ENCODE results near the gene B4GAT1.

B4GAT1 gene

DNA sequence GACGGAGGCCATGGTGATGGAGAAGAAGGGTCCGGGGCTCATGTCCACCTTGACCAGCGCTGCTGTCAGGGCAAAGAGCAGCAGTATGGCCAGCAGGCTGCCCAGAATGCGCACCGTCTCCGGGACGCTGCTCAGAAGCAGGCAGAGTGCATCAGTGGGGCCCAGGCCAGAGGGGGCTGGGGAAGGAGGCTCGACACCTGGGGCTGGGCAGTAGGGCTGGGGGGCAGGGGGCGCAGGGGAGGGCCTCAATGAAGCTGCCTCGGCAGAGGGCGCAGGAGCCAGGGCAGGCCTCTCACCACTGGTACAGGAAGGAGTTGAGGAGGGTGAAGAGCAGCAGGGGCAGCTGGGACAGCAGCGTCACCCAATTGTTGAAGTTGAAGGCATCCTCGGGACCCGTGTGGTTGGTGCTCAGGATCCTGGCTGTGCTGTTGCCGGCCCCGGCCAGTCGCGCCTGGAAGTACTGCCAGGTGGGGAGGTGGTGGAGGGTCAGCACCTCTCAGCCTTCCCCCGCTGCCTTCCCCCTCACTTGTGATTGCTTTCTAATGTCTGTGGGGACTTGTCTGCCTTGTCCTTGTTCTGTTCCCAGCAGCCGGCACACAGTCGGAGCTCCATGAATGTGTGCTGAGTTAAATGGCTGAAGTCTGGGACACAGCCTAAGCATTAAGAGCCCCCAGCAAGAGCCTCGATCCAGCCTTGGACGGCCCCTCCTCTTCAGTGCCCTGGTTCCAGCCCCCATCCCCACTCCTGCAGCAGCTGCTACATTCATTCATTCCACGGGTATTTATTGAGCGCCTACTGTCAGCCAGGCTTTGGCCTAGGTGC is 21.9 kb upstream of the B4GAT1 start:
- H3K4me2 ChIP-seq (ENCODE audit: low read length): no peak overlapping the region
- no peak overlapping the region for H3K4me3 ChIP-seq (ENCODE audit: low read depth, low read length)
- no peaks in the 10 kb centered on the region for H3K4me1 ChIP-seq
- H2AFZ ChIP-seq: no peak overlapping the region
- H3K27me3 ChIP-seq (ENCODE audit: control insufficient read depth, insufficient read depth, low read length): no peaks in the 10 kb centered on the region
- no peaks in the 10 kb centered on the region for H3K36me3 ChIP-seq (ENCODE audit: control insufficient read depth, insufficient read depth, low read length)
- H3K9ac ChIP-seq: no peak overlapping the region
- H3K9me3 ChIP-seq (ENCODE audit: control insufficient read depth, low read length): no peaks in the 10 kb centered on the region
- H3K27ac ChIP-seq: no peak overlapping the region
- TF ChIP-seq, protein P1, sequence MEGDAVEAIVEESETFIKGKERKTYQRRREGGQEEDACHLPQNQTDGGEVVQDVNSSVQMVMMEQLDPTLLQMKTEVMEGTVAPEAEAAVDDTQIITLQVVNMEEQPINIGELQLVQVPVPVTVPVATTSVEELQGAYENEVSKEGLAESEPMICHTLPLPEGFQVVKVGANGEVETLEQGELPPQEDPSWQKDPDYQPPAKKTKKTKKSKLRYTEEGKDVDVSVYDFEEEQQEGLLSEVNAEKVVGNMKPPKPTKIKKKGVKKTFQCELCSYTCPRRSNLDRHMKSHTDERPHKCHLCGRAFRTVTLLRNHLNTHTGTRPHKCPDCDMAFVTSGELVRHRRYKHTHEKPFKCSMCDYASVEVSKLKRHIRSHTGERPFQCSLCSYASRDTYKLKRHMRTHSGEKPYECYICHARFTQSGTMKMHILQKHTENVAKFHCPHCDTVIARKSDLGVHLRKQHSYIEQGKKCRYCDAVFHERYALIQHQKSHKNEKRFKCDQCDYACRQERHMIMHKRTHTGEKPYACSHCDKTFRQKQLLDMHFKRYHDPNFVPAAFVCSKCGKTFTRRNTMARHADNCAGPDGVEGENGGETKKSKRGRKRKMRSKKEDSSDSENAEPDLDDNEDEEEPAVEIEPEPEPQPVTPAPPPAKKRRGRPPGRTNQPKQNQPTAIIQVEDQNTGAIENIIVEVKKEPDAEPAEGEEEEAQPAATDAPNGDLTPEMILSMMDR (IDR thresholded peaks at IDR 0.05): no peak
- no peaks in the 10 kb centered on the region for H3K79me2 ChIP-seq

GRCh38 chr11:66368484-66368883 is 21.1 kb upstream of the B4GAT1 start:
- no peaks in the 10 kb centered on the region for H3K36me3 ChIP-seq (ENCODE audit: control insufficient read depth, insufficient read depth, low read length)
- H3K4me1 ChIP-seq: no peaks in the 10 kb centered on the region
- no peak overlapping the region for H3K4me3 ChIP-seq (ENCODE audit: low read depth, low read length)
- H3K9ac ChIP-seq: no peak overlapping the region
- TF ChIP-seq, protein P1 (IDR thresholded peaks at IDR 0.05): no peak
- no peak overlapping the region for H3K4me2 ChIP-seq (ENCODE audit: low read length)
- H2AFZ ChIP-seq: no peak overlapping the region
- H3K79me2 ChIP-seq: no peaks in the 10 kb centered on the region
- H3K27me3 ChIP-seq (ENCODE audit: control insufficient read depth, insufficient read depth, low read length): no peaks in the 10 kb centered on the region
- H3K9me3 ChIP-seq (ENCODE audit: control insufficient read depth, low read length): no peaks in the 10 kb centered on the region
- H3K27ac ChIP-seq: no peak overlapping the region

- Histone ChIP-seq H3K79me2 (no peaks in the 10 kb centered on the region), H3K27ac (no peak overlapping the region), H3K4me3 (ENCODE audit: low read depth, low read length) (no peak overlapping the region), H3K4me2 (ENCODE audit: low read length) (no peak overlapping the region), H3K36me3 (ENCODE audit: control insufficient read depth, insufficient read depth, low read length) (no peaks in the 10 kb centered on the region), H3K4me1 (no peaks in the 10 kb centered on the region), H2AFZ (no peak overlapping the region), H3K27me3 (ENCODE audit: control insufficient read depth, insufficient read depth, low read length) (no peaks in the 10 kb centered on the region), H3K9me3 (ENCODE audit: control insufficient read depth, low read length) (no peaks in the 10 kb centered on the region), H3K9ac (no peak overlapping the region)
- TF ChIP-seq, protein P1 (IDR thresholded peaks at IDR 0.05): no peak
Measured at GRCh38 chr11:66367561-66368312, 20.3 kb upstream of the B4GAT1 start.

DNA sequence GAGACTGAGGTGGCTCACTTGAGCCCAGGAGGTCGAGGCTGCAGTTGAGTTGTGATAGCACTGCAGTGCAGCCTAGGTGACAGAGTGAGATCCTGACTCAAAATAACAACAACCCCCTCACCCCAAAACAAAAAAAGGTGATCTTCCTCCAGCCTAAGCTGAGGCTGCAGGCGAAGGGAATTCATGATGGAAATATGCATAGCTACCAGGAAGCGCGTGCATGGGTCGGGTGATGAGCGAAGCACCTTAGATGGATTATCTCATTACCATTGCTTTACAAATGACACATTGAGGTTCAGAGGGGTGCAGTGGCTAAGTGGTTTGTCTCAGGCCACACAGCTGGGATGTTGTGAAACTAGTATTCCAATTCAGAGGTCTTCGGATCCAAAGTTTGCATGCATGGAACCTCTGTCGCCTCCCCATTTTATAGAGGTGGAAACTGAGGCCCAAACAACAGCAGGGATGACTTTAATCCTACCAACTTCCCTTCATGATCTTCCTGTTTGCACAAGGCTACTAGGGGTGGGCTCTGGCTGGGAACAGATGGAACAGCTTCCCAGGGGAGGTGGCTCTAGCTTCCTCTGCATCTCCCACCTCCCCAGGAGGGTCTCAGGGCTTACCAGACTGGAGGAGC is 19.5 kb upstream of the B4GAT1 start:
- no peaks in the 10 kb centered on the region for H3K79me2 ChIP-seq
- H3K9ac ChIP-seq: no peak overlapping the region
- H3K27ac ChIP-seq: no peak overlapping the region
- no peak overlapping the region for H3K4me2 ChIP-seq (ENCODE audit: low read length)
- H2AFZ ChIP-seq: no peak overlapping the region
- TF ChIP-seq, protein P1 (IDR thresholded peaks at IDR 0.05): no peak
- no peaks in the 10 kb centered on the region for H3K4me1 ChIP-seq
- H3K9me3 ChIP-seq (ENCODE audit: control insufficient read depth, low read length): no peaks in the 10 kb centered on the region
- H3K27me3 ChIP-seq (ENCODE audit: control insufficient read depth, insufficient read depth, low read length): no peaks in the 10 kb centered on the region
- no peak overlapping the region for H3K4me3 ChIP-seq (ENCODE audit: low read depth, low read length)
- H3K36me3 ChIP-seq (ENCODE audit: control insufficient read depth, insufficient read depth, low read length): no peaks in the 10 kb centered on the region

Data from parathyroid adenoma (tissue), 2 donors.